Stomach (tissue), 4 donors: ENCODE data around the gene HEPN1.

Source experiments
- CTCF ChIP-seq, 7 experiments: fragments of 450-650 bp in 4 of 7; fragments of 200-600 bp in 3 of 7; sonication (generic) in 3 of 7; IDR thresholded peaks; one replicate each; pipeline ENCODE4 v1.5.1; 2016 to 2019; ENCODE audit warnings: antibody characterized with exemption in 7 of 7, control low read depth in 2 of 7, mild to moderate bottlenecking in 1 of 7
- EP300 ChIP-seq: sonication (generic); formaldehyde crosslinking; IDR thresholded peaks from one replicate; pipeline ENCODE4 v1.6.1; 2017; ENCODE audit warnings: antibody characterized with exemption
- POLR2A ChIP-seq, 4 donors: fragments of 450-650 bp; IDR thresholded peaks; one replicate each; pipeline ENCODE4 v1.6.1; 2016; ENCODE audit warnings: antibody characterized with exemption in 4 of 4, control low read depth in 2 of 4, mild to moderate bottlenecking in 1 of 4, moderate library complexity in 1 of 4

GRCh38 chr11:124897674-124898262, 21.3 kb upstream of the HEPN1 start, which contains the start of gene ROBO4:
- TF ChIP-seq EP300: no peak
- no peak for TF ChIP-seq CTCF (IDR thresholded peaks at IDR 0.05)
- TF ChIP-seq POLR2A (IDR thresholded peaks at IDR 0.05): no peak
